K562 (cell line): ENCODE data around the gene MTA2. TPM values are rescaled to one million over a fixed set of nuclear protein-coding genes. Genes with fewer than 3 reads are reported as not detected.
A peak's percentile ranks its signal among the peaks of the same experiment; 100 is the strongest.

ENCODE experiments used
- CBX1 ChIP-seq: sonication (generic); IDR thresholded peaks from 2 replicates; pipeline ENCODE4 v1.6.1; 2016; ENCODE audit warnings: antibody characterized with exemption, low read depth, mild to moderate bottlenecking
- CSDE1 ChIP-seq, 2 experiments: fragments of 450-650 bp; IDR thresholded peaks; 2 replicates each; pipeline ENCODE4 v1.6.1; 2016; ENCODE audit warnings: mild to moderate bottlenecking in 1 of 2
- EP400 ChIP-seq: fragments of 450-650 bp; IDR thresholded peaks from 2 replicates; pipeline ENCODE4 v1.6.1; 2017; ENCODE audit warnings: antibody characterized with exemption, mild to moderate bottlenecking, moderate library complexity
- HNRNPLL ChIP-seq: fragments of 200-400 bp; formaldehyde crosslinking; IDR thresholded peaks from 2 replicates; pipeline ENCODE4 v1.6.1; 2017; ENCODE audit warnings: low read length, low read depth, mild to moderate bottlenecking; ENCODE audit not compliant: poor library complexity, severe bottlenecking
- HNRNPUL1 ChIP-seq: fragments of 200-400 bp; formaldehyde crosslinking; IDR thresholded peaks from 2 replicates; pipeline ENCODE4 v1.6.1; 2017; ENCODE audit warnings: low read length
- NR4A1 ChIP-seq, 2 experiments: fragments of 250-450 bp in 1 of 2; fragments of 450-650 bp in 1 of 2; sonication (Bioruptor Pico) in 1 of 2; IDR thresholded peaks; 2 replicates each; pipeline versions ENCODE4 v1.4.0 to v1.6.1; 2016 to 2020; ENCODE audit warnings: mild to moderate bottlenecking in 2 of 2, missing compliant biosample characterization in 1 of 2, missing genetic modification characterization in 1 of 2, moderate library complexity in 1 of 2
- PHF21A ChIP-seq: fragments of 450-650 bp; IDR thresholded peaks from 2 replicates; pipeline ENCODE4 v1.6.1; 2017; ENCODE audit warnings: low read depth, borderline replicate concordance
- RFX1 ChIP-seq: fragments of 450-650 bp; IDR thresholded peaks from 2 replicates; pipeline ENCODE4 v1.6.1; 2016; ENCODE audit warnings: mild to moderate bottlenecking, moderate library complexity
- SIN3B ChIP-seq: fragments of 450-650 bp; IDR thresholded peaks from 2 replicates; pipeline ENCODE4 v1.6.1; 2017; ENCODE audit warnings: low read depth, mild to moderate bottlenecking, moderate library complexity
- SP2 ChIP-seq: IDR thresholded peaks from 2 replicates; pipeline ENCODE4 v1.6.1; 2011; ENCODE audit warnings: mild to moderate bottlenecking, low read depth, low read length, moderate library complexity; ENCODE audit not compliant: poor library complexity, severe bottlenecking; ENCODE audit errors: extremely low read depth
- TRIM24 ChIP-seq, 2 experiments: fragments of 450-650 bp; IDR thresholded peaks; 2 replicates each; pipeline ENCODE4 v1.6.1; 2016
- ZNF23 ChIP-seq: fragments of 250-450 bp; sonication (Bioruptor Pico); IDR thresholded peaks from 2 replicates; pipeline ENCODE4 v1.4.0; 2020; ENCODE audit warnings: mild to moderate bottlenecking
- ZNF280A ChIP-seq: fragments of 450-650 bp; IDR thresholded peaks from 2 replicates; pipeline ENCODE4 v1.6.1; 2018; ENCODE audit warnings: mild to moderate bottlenecking, low read depth; ENCODE audit not compliant: partially characterized antibody
- ZNF76 ChIP-seq: fragments of 250-450 bp; sonication (Bioruptor Pico); IDR thresholded peaks from 2 replicates; pipeline ENCODE4 v1.4.0; 2020; ENCODE audit warnings: mild to moderate bottlenecking, moderate library complexity, borderline replicate concordance
- polyA plus RNA-seq, 8 experiments: library from polyadenylated mRNA; depleted of rRNA in 4 of 8; stranded (reverse) in 5 of 8; unstranded in 3 of 8; fragments of >200 nt; fragmentation: Nextera tagmentation in 2 of 8; fragmentation: Illumina TruSeq in 1 of 8; extraction: Ambion mirVana in 2 of 8; extraction: Trizol in 1 of 8; gene quantifications; 2 replicates each; pipeline versions ENCODE4 v1.2.1 to v1.2.3, GENCODE V29; 2011 to 2014; ENCODE audit warnings: inconsistent platforms in 1 of 8, missing spikeins in 1 of 8
- total RNA-seq, 7 experiments: library from RNA; depleted of rRNA in 6 of 7; stranded (reverse); fragments of >200 nt in 6 of 7; fragmentation: Illumina TruSeq in 2 of 7; extraction: Trizol in 2 of 7; gene quantifications; 2 replicates each; pipeline versions ENCODE4 v1.2.1 to v1.2.3, GENCODE V29; 2011 to 2021; ENCODE audit warnings: low replicate concordance in 1 of 7
- TF ChIP-seq, protein P1 (sequence below): fragments of 450-650 bp; IDR thresholded peaks from 2 replicates; pipeline ENCODE4 v1.6.1; 2016; ENCODE audit warnings: mild to moderate bottlenecking, moderate library complexity

Gene MTA2
- total and polyA plus RNA-seq, 9 of the 15 experiments (the other 6 are each of a cell fraction or from before 2014, with no cell fraction given), result 6.2 to 220 (median 172) TPM

- TF ChIP-seq, protein P1, sequence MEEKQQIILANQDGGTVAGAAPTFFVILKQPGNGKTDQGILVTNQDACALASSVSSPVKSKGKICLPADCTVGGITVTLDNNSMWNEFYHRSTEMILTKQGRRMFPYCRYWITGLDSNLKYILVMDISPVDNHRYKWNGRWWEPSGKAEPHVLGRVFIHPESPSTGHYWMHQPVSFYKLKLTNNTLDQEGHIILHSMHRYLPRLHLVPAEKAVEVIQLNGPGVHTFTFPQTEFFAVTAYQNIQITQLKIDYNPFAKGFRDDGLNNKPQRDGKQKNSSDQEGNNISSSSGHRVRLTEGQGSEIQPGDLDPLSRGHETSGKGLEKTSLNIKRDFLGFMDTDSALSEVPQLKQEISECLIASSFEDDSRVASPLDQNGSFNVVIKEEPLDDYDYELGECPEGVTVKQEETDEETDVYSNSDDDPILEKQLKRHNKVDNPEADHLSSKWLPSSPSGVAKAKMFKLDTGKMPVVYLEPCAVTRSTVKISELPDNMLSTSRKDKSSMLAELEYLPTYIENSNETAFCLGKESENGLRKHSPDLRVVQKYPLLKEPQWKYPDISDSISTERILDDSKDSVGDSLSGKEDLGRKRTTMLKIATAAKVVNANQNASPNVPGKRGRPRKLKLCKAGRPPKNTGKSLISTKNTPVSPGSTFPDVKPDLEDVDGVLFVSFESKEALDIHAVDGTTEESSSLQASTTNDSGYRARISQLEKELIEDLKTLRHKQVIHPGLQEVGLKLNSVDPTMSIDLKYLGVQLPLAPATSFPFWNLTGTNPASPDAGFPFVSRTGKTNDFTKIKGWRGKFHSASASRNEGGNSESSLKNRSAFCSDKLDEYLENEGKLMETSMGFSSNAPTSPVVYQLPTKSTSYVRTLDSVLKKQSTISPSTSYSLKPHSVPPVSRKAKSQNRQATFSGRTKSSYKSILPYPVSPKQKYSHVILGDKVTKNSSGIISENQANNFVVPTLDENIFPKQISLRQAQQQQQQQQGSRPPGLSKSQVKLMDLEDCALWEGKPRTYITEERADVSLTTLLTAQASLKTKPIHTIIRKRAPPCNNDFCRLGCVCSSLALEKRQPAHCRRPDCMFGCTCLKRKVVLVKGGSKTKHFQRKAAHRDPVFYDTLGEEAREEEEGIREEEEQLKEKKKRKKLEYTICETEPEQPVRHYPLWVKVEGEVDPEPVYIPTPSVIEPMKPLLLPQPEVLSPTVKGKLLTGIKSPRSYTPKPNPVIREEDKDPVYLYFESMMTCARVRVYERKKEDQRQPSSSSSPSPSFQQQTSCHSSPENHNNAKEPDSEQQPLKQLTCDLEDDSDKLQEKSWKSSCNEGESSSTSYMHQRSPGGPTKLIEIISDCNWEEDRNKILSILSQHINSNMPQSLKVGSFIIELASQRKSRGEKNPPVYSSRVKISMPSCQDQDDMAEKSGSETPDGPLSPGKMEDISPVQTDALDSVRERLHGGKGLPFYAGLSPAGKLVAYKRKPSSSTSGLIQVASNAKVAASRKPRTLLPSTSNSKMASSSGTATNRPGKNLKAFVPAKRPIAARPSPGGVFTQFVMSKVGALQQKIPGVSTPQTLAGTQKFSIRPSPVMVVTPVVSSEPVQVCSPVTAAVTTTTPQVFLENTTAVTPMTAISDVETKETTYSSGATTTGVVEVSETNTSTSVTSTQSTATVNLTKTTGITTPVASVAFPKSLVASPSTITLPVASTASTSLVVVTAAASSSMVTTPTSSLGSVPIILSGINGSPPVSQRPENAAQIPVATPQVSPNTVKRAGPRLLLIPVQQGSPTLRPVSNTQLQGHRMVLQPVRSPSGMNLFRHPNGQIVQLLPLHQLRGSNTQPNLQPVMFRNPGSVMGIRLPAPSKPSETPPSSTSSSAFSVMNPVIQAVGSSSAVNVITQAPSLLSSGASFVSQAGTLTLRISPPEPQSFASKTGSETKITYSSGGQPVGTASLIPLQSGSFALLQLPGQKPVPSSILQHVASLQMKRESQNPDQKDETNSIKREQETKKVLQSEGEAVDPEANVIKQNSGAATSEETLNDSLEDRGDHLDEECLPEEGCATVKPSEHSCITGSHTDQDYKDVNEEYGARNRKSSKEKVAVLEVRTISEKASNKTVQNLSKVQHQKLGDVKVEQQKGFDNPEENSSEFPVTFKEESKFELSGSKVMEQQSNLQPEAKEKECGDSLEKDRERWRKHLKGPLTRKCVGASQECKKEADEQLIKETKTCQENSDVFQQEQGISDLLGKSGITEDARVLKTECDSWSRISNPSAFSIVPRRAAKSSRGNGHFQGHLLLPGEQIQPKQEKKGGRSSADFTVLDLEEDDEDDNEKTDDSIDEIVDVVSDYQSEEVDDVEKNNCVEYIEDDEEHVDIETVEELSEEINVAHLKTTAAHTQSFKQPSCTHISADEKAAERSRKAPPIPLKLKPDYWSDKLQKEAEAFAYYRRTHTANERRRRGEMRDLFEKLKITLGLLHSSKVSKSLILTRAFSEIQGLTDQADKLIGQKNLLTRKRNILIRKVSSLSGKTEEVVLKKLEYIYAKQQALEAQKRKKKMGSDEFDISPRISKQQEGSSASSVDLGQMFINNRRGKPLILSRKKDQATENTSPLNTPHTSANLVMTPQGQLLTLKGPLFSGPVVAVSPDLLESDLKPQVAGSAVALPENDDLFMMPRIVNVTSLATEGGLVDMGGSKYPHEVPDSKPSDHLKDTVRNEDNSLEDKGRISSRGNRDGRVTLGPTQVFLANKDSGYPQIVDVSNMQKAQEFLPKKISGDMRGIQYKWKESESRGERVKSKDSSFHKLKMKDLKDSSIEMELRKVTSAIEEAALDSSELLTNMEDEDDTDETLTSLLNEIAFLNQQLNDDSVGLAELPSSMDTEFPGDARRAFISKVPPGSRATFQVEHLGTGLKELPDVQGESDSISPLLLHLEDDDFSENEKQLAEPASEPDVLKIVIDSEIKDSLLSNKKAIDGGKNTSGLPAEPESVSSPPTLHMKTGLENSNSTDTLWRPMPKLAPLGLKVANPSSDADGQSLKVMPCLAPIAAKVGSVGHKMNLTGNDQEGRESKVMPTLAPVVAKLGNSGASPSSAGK, result no peak
- peak; percentile 88 for TF ChIP-seq EP400
- no peak for TF ChIP-seq RFX1
- TF ChIP-seq ZNF23 (CRISPR knock-in tag), result no peak
- no peak for TF ChIP-seq NR4A1 (CRISPR knock-in tag; IDR thresholded peaks at IDR 0.05)
- 0 out of 2 replicates have a peak, but pooled peaks have one; percentile 57 for TF ChIP-seq NR4A1 (tag; IDR thresholded peaks at IDR 0.05)
- TF ChIP-seq ZNF280A, result no peak
- peak; percentile 62 for TF ChIP-seq HNRNPLL
- 0 out of 2 replicates have a peak, but pooled peaks have one; percentile 26 for TF ChIP-seq CBX1
- TF ChIP-seq ZNF76, result no peak
- no peak for TF ChIP-seq CSDE1 (IDR thresholded peaks at IDR 0.05)
- TF ChIP-seq SIN3B, result peak; percentile 62
- TF ChIP-seq HNRNPUL1, result no peak
- TF ChIP-seq SP2, result peak; percentile 55
- TF ChIP-seq TRIM24 (IDR thresholded peaks at IDR 0.05), result no peak
- TF ChIP-seq PHF21A, result no peak
Observed at GRCh38 chr11:62645946-62646824, 44.5 kb upstream of the MTA2 start, which contains the start of gene GANAB (continued).
